ENCODE results near the gene HADHB.
"Not testable (repeated sequence)": the region's sequence is repeated elsewhere in the genome, so short reads cannot be mapped to it uniquely, and the experiment has no call there.

The HADHB gene

DNA sequence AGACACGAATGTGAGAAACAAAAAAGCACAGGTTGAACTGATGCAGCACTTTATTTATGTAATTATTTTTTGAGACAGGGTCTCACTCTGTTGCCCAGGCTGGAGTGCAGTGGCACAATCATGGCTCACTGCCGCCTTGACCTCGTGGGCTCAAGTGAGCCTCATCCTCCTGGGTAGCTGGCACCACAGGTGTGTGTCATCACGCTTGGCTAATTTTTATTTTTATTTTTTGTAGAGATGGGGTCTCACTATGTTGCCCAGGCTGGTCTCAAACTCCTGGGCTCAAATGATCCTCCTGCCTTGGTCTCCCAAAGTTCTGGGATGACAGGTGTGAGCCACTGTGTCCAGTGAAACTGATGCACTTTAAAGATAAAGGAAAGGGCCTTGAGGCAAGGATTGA lies 84.3 kb downstream of the HADHB start:
- not testable (repeated sequence) for DNase-seq (ENCODE audit: low spot score)

DNA sequence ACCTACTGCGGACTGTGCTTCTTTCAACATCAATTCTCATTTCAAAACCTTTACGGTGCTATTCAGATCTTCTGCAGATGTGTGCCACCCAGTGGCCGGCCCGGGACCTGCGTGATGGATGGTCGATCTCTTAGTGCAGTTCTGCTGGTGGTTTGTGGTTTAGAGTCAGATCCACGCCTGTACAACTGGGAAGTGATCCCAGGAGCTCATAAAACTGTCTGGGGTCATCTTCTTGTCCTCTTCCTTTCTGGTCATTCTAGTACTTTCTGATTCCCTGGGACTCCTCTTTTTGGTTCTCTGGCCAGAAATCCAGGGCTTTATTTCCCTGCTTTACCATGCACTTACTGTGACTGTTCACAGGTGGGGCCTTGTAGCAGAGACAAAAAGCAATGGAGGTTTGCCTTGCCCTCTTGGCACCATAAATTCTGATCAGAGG lies 85.4 kb downstream of the HADHB start:
- DNase-seq (ENCODE audit: low spot score): peak; percentile 93

DNA sequence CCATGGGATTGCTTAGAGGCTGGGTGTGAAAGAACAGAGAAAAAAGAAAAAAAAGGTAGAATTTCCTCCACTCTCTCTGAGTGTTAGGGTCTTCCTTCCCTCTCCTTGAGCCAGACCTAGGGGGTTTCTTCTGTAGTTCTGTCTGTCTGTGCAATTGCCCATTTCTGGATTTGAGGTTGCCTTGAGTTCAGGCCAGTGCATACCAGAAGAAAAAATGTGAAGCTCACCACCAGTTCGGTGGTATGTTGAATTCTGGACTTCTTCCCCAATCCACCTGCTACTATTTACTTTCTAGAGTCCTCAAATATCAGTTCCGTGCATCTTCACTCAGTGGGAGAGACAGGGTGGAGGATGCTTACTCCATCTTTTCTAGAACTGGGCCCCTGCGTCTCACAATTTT lies 85.9 kb downstream of the HADHB start:
- peak; percentile 56 for DNase-seq (ENCODE audit: low spot score)

DNA sequence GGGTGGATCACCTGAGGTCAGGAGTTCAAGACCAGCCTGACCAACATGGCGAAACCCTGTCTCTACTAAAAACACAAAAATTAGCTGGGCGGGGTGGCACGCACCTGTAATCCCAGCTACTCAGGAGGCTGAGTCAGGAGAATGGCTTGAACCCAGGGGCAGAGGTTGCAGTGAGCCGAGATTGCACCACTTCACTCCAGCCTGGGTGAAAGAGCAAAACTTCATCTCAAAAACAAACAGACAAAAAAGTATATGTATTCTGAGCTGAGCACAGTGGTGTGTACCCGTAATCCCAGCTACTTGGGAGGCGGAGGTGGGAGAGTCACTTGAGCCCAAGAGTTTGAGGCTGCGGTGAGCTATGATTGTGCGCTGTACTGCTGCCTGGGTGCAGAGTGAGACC lies 86.6 kb downstream of the HADHB start:
- DNase-seq (ENCODE audit: low spot score): not testable (repeated sequence)

DNA sequence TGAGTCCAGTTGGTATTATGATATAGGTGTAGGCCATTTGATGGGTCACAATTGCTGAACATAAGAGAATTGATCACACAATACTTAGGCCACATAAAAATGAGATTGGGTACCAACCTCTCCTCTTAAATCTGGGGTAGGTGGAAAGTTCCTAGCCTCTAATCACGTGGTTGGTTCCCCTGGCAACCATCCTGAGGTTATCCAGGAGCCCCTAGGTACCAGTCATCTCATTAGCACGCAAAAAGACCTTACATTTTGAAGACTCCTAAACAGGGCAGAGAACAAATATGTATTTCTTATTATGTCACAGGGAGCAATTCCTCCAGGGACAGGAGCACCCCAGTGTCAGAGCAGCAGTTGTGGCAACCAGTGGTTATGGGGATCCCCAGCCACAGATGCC lies 88.6 kb downstream of the HADHB start:
- no peak for DNase-seq (ENCODE audit: low spot score)

DNA sequence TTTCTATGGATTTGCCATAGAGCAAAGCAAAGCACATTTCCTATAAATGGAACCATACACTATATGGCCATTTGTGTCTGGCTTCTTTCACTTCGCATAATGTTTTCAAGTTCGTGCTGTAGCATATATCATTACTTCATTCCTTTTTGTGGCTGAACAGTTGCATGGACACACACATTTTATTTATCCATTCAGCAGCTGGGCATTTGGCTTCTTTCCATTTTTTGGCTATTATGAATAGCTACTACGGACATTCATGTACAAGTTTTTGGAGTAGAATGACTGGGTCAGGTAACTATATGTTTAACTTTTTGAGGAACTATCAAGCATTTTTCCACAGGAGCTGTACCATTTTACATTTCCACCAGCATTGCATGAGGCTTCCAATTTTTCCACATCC lies 90.5 kb downstream of the HADHB start:
- no peak for DNase-seq (ENCODE audit: low spot score)

DNA sequence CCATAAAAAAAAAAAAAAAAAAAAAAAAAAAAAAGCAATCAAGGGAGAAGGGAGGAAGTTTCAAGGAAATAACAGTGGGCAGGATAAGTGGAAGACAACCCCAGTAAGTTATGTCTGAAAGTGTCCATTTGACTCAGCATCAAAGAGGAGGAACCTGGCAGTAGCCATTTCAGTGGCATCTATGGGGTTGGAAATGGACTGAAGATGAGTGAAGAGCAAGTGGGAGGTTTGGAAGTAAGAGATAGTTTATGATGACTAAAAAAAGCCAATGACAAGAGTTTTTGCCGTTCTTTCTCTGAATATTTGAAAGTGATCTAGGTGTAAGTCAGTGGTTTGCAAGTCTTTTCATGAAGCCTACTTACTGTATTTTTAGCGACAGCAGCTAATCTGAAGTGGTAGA lies 92.0 kb downstream of the HADHB start:
- no peak for DNase-seq (ENCODE audit: low spot score)

DNA sequence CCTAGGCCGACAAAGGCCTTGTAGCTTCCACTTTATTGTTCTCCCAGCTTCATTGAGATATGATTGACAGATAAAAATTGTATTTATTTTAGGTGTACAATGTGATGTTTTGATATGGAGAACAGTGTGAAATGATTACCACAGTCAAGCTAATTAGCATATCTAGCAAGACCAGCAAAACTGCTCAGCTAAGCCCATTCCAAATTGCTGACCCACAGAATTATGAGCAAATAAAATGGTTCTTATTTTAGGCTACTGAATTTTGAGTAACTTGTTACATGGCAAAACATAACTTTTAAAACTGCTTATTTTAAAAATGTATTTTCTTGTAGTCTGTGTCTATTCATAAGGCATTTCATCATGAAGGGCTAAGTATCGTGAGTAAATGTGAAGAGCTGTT lies 92.6 kb downstream of the HADHB start:
- no peak for DNase-seq (ENCODE audit: low spot score)
